Activated T-helper 2 cell treated with anti-CD3 and anti-CD28 coated beads, Interferon-gamma antibody, Interleukin-2, Interleukin-4, amounts not matched to agents 10 μg/mL and 5 μg/mL and 100 μg/mL, durations not matched to agents 14 hours and 24 hours and 36 hours (primary cell): ENCODE measurements around the gene LMAN1L. TPM values are rescaled to one million over a fixed set of nuclear protein-coding genes. Genes with fewer than 3 reads are reported as not detected.
A peak's percentile ranks its signal among the peaks of the same experiment; 100 is the strongest.
"Not testable (repeated sequence)": the region's sequence is repeated elsewhere in the genome, so short reads cannot be mapped to it uniquely, and the experiment has no call there.

Experiments
- DNase-seq: peaks from one replicate; pipeline ENCODE4 v3.0.0; 2021; ENCODE audit warnings: low spot score
- H3K27ac Mint-ChIP-seq: one replicate; pipeline ENCODE4 v1.8.0; 2021; ENCODE audit warnings: mixed read lengths
- H3K27me3 Mint-ChIP-seq: one replicate; pipeline ENCODE4 v1.8.0; 2021; ENCODE audit warnings: low read depth, mixed read lengths
- H3K36me3 Mint-ChIP-seq: one replicate; pipeline ENCODE4 v1.8.0; 2021; ENCODE audit warnings: low read depth, mixed read lengths
- H3K4me1 Mint-ChIP-seq: one replicate; pipeline ENCODE4 v1.8.0; 2021; ENCODE audit warnings: low read depth, mixed read lengths
- H3K4me3 Mint-ChIP-seq: one replicate; pipeline ENCODE4 v1.8.0; 2021; ENCODE audit warnings: low read depth, mild to moderate bottlenecking, moderate library complexity, mixed read lengths
- H3K9me3 Mint-ChIP-seq: one replicate; pipeline ENCODE4 v1.8.0; 2021; ENCODE audit warnings: mixed read lengths
- intact Hi-C: fragments of 100-400 bp; cut with micrococcal nuclease; formaldehyde crosslinking; loops from one replicate; pipeline ENCODE4 v1.15.1; 2023
- total RNA-seq: library from RNA; stranded (reverse); gene quantifications from 2 replicates; pipeline ENCODE4 v1.2.3, GENCODE V29; 2022

The LMAN1L gene
- total RNA-seq, 1 donor from 2014 or later, result 0.32 TPM

GRCh38 chr15:74784426-74785193 lies 28.0 kb upstream of the LMAN1L start:
- Mint-ChIP-seq H3K4me3 (peak overlapping the region; percentile 92), H3K9me3 (no peaks in the 10 kb centered on the region), H3K36me3 (peaks cover 56% of the 10 kb centered on the region), H3K27ac (peak overlapping the region; percentile 94), H3K4me1 (peaks cover 59% of the 10 kb centered on the region), H3K27me3 (no peaks in the 10 kb centered on the region)
- intact Hi-C loops, result loop anchor here (5.0 to 10.0 kb wide), 6 partner anchors 153 to 840 kb away; partner anchors contain the start of genes ARID3B, COX5A, PML and RPP25
- DNase-seq, result no peak

- Mint-ChIP-seq H3K27ac (peak overlapping the region; percentile 94), H3K4me1 (peaks cover 58% of the 10 kb centered on the region), H3K36me3 (peaks cover 59% of the 10 kb centered on the region), H3K9me3 (no peaks in the 10 kb centered on the region), H3K27me3 (no peaks in the 10 kb centered on the region), H3K4me3 (peak overlapping the region; percentile 92)
- intact Hi-C loops, result loop anchor here (5.0 to 10.0 kb wide), 6 partner anchors 152 to 839 kb away; partner anchors contain the start of genes ARID3B, COX5A, PML and RPP25
- DNase-seq, result peak; percentile 58
Measured at GRCh38 chr15:74785194-74786032, 27.2 kb upstream of the LMAN1L start.

- peaks cover 57% of the 10 kb centered on the region for H3K4me1 Mint-ChIP-seq
Measured at GRCh38 chr15:74786081-74786480, 26.6 kb upstream of the LMAN1L start.

GRCh38 chr15:74786551-74787165 lies 26.0 kb upstream of the LMAN1L start:
- no peaks in the 10 kb centered on the region for H3K27me3 Mint-ChIP-seq
- peak overlapping the region; percentile 92 for H3K4me3 Mint-ChIP-seq
- intact Hi-C loops, result loop anchor here (5.0 to 10.0 kb wide), 6 partner anchors 151 to 838 kb away; partner anchors contain the start of genes ARID3B, COX5A, PML and RPP25
- peaks cover 71% of the 10 kb centered on the region for H3K36me3 Mint-ChIP-seq
- no peak for DNase-seq
- no peaks in the 10 kb centered on the region for H3K9me3 Mint-ChIP-seq
- H3K4me1 Mint-ChIP-seq, result peaks cover 57% of the 10 kb centered on the region
- peak overlapping the region; percentile 97 for H3K27ac Mint-ChIP-seq

More at GRCh38 chr15:74786081-74786480, 26.6 kb upstream of the LMAN1L start:
- H3K9me3 Mint-ChIP-seq, DNase-seq, H3K27me3 Mint-ChIP-seq: not testable (repeated sequence)
- peak overlapping the region; percentile 94 for H3K27ac Mint-ChIP-seq
- H3K36me3 Mint-ChIP-seq, result peaks cover 66% of the 10 kb centered on the region
- H3K4me3 Mint-ChIP-seq, result peak overlapping the region; percentile 92
- intact Hi-C loops, result loop anchor here (5.0 to 10.0 kb wide), 6 partner anchors 151 to 839 kb away; partner anchors contain the start of genes ARID3B, COX5A, PML and RPP25

GRCh38 chr15:74787251-74788041 lies 25.2 kb upstream of the LMAN1L start:
- no peaks in the 10 kb centered on the region for H3K9me3 Mint-ChIP-seq
- H3K4me1 Mint-ChIP-seq, result peaks cover 65% of the 10 kb centered on the region
- H3K36me3 Mint-ChIP-seq, result peaks cover 77% of the 10 kb centered on the region
- peak overlapping the region; percentile 97 for H3K27ac Mint-ChIP-seq
- peak overlapping the region; percentile 92 for H3K4me3 Mint-ChIP-seq
- intact Hi-C loops, result loop anchor here (1.0 to 10.0 kb wide), 8 partner anchors 7 to 837 kb away; partner anchors contain the start of genes ARID3B, COX5A, PML and RPP25
- peak; percentile 91 for DNase-seq
- no peaks in the 10 kb centered on the region for H3K27me3 Mint-ChIP-seq

GRCh38 chr15:74788042-74788682 lies 24.5 kb upstream of the LMAN1L start:
- intact Hi-C loops, result loop anchor here (1.0 to 10.0 kb wide), 8 partner anchors 8 to 837 kb away; partner anchors contain the start of genes ARID3B, COX5A, PML and RPP25

GRCh38 chr15:74788683-74789151 lies 23.9 kb upstream of the LMAN1L start:
- H3K27me3 Mint-ChIP-seq, result no peaks in the 10 kb centered on the region
- H3K4me1 Mint-ChIP-seq, result peaks cover 76% of the 10 kb centered on the region
- H3K27ac Mint-ChIP-seq, result peak overlapping the region; percentile 97
- intact Hi-C loops, result loop anchor here (1.0 to 10.0 kb wide), 8 partner anchors 8 to 836 kb away; partner anchors contain the start of genes ARID3B, COX5A, PML and RPP25
- DNase-seq, result peak; percentile 65
- peak overlapping the region; percentile 92 for H3K4me3 Mint-ChIP-seq
- no peaks in the 10 kb centered on the region for H3K9me3 Mint-ChIP-seq
- H3K36me3 Mint-ChIP-seq, result peaks cover 66% of the 10 kb centered on the region

More at GRCh38 chr15:74788042-74788682, 24.5 kb upstream of the LMAN1L start:
- H3K36me3 Mint-ChIP-seq, result peaks cover 71% of the 10 kb centered on the region
- H3K4me1 Mint-ChIP-seq, result peaks cover 71% of the 10 kb centered on the region
- H3K4me3 Mint-ChIP-seq, result peak overlapping the region; percentile 92
- no peaks in the 10 kb centered on the region for H3K27me3 Mint-ChIP-seq
- DNase-seq, result no peak
- peak overlapping the region; percentile 97 for H3K27ac Mint-ChIP-seq
- H3K9me3 Mint-ChIP-seq, result no peaks in the 10 kb centered on the region

- peaks cover 63% of the 10 kb centered on the region for H3K36me3 Mint-ChIP-seq
- H3K4me1 Mint-ChIP-seq, result peaks cover 76% of the 10 kb centered on the region
- no peak for DNase-seq
- no peaks in the 10 kb centered on the region for H3K27me3 Mint-ChIP-seq
- no peaks in the 10 kb centered on the region for H3K9me3 Mint-ChIP-seq
- intact Hi-C loops, result loop anchor here (2.0 to 10.0 kb wide), 7 partner anchors 56 to 836 kb away; partner anchors contain the start of genes ARID3B, COX5A, PML and RPP25
- H3K27ac Mint-ChIP-seq, result peak overlapping the region; percentile 97
- H3K4me3 Mint-ChIP-seq, result peak overlapping the region; percentile 92
Measured at GRCh38 chr15:74789171-74789631, 23.4 kb upstream of the LMAN1L start.

- Mint-ChIP-seq H3K36me3 (peaks cover 61% of the 10 kb centered on the region), H3K9me3 (no peaks in the 10 kb centered on the region), H3K27ac (peak overlapping the region; percentile 97), H3K4me3 (peak overlapping the region; percentile 92), H3K4me1 (peaks cover 77% of the 10 kb centered on the region), H3K27me3 (no peaks in the 10 kb centered on the region)
- intact Hi-C loops, result loop anchor here (2.0 to 10.0 kb wide), 7 partner anchors 55 to 835 kb away; partner anchors contain the start of genes ARID3B, COX5A, PML and RPP25
- DNase-seq, result no peak
Measured at GRCh38 chr15:74789741-74790079, 22.9 kb upstream of the LMAN1L start.

- H3K4me3 Mint-ChIP-seq, result peak overlapping the region; percentile 92
- DNase-seq, result no peak
- no peaks in the 10 kb centered on the region for H3K9me3 Mint-ChIP-seq
- peak overlapping the region; percentile 97 for H3K27ac Mint-ChIP-seq
- peaks cover 61% of the 10 kb centered on the region for H3K36me3 Mint-ChIP-seq
- peaks cover 78% of the 10 kb centered on the region for H3K4me1 Mint-ChIP-seq
- no peaks in the 10 kb centered on the region for H3K27me3 Mint-ChIP-seq
- intact Hi-C loops, result no loop called here
Measured at GRCh38 chr15:74790080-74790916, 22.3 kb upstream of the LMAN1L start.
